Measurements from ENCODE around the gene HIF1A.
"Not testable (repeated sequence)": the region's sequence is repeated elsewhere in the genome, so short reads cannot be mapped to it uniquely, and the experiment has no call there.

HIF1A gene

DNA sequence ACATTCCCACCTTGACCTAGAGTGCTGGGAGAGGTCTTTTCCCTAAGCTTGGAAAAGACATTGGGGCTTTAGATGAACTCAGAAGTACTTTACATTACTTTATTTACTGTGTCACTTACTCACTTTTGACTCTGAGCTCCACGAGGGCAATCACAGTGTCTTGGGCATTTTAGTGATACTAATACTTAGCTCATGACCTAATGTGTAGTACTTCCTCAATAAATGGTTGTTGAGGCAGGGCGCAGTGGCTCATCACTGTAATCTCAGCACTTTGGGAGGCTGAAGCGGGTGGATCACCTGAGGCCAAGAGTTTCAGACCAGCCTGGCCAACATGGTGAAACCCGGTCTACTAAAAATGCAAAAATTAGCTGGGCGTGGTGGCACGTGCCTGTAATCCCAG is 47.1 kb downstream of the HIF1A start:
- no peak overlapping the region for H3K4me3 ChIP-seq (ENCODE audit: low read depth, low read length)
- no peak for DNase-seq (ENCODE audit: low read depth)
- no peak for TF ChIP-seq CTCF (IDR thresholded peaks at IDR 0.05; ENCODE audit: control insufficient read depth, extremely low read depth, insufficient read depth)

DNA sequence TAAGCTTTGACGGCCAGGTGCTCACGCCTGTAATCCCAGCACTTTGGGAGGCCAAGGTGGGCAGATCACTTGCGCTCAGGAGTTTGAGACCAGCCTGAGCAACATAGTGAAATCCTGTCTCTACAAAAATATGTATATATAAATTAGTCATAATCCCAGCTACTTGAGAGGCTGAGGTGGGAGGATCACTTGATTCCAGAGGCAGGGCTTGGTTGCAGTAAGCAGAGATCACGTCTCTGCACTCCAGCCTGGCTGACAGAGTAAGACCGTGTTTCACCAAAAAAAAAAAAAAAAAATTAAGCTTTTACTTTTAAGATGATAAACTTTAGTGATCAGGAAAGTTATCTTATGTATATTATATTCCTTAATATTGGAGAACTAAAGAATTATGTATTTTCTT is 48.9 kb downstream of the HIF1A start:
- no peak for TF ChIP-seq CTCF (IDR thresholded peaks at IDR 0.05; ENCODE audit: control insufficient read depth, extremely low read depth, insufficient read depth)
- H3K4me3 ChIP-seq (ENCODE audit: low read depth, low read length): no peak overlapping the region
- no peak for DNase-seq (ENCODE audit: low read depth)

DNA sequence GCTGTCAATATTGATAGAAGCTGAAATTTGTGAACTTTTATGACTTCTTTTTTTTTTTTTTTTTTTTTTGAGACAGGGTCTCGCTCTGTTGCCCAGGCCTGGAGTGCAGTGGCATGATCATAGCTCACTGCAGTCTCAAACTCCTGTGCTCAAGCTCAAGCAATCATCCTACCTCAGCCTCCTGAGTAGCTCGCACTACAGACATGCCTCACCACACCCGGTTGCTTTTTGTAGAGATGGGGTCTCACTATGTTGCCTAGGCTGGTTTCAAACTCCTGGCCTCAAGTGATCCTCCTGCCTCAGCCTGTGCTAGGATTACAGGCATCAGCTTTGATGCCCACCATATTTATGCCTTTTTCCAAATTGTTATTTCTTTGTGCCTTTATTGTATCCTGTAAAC is 51.0 kb downstream of the HIF1A start:
- not testable (repeated sequence) for H3K4me3 ChIP-seq (ENCODE audit: low read depth, low read length); DNase-seq (ENCODE audit: low read depth)

DNA sequence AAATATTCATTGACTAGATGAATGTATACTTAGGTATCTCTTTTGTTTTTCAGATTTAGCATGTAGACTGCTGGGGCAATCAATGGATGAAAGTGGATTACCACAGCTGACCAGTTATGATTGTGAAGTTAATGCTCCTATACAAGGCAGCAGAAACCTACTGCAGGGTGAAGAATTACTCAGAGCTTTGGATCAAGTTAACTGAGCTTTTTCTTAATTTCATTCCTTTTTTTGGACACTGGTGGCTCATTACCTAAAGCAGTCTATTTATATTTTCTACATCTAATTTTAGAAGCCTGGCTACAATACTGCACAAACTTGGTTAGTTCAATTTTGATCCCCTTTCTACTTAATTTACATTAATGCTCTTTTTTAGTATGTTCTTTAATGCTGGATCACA is 51.6 kb downstream of the HIF1A start:
- no peak for DNase-seq (ENCODE audit: low read depth)
- TF ChIP-seq CTCF (IDR thresholded peaks at IDR 0.05; ENCODE audit: control insufficient read depth, extremely low read depth, insufficient read depth): no peak
- H3K4me3 ChIP-seq (ENCODE audit: low read depth, low read length): no peak overlapping the region

GRCh38 chr14:61747342-61747741 is 52.0 kb downstream of the HIF1A start:
- no peak for TF ChIP-seq CTCF (IDR thresholded peaks at IDR 0.05; ENCODE audit: control insufficient read depth, extremely low read depth, insufficient read depth)
- DNase-seq (ENCODE audit: low read depth): no peak
- H3K4me3 ChIP-seq (ENCODE audit: low read depth, low read length): no peak overlapping the region

DNA sequence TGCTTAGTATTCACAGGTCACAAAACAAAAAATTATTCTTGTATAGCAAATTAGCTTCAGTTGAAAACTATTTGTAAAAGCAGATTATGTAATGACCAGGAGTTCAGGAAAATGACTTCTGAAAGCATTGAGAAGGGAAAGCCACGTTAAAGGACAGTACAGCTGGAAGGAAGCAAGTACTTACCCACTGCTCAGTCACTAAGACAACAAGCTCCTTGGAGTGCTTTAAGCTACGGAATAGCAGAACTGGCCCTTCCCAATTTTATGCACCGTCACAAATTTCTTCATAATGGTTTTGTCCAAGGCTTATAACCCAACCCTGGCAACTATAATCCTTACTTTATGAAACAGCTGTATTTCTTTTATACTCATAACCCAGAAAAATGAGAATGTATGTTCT is 54.0 kb downstream of the HIF1A start:
- no peak for DNase-seq (ENCODE audit: low read depth)
- H3K4me3 ChIP-seq (ENCODE audit: low read depth, low read length): peak overlapping the region; percentile 63
- no peak for TF ChIP-seq CTCF (IDR thresholded peaks at IDR 0.05; ENCODE audit: control insufficient read depth, extremely low read depth, insufficient read depth)

- peak; percentile 6 for DNase-seq (ENCODE audit: low read depth)
- no peak for TF ChIP-seq CTCF (IDR thresholded peaks at IDR 0.05; ENCODE audit: control insufficient read depth, extremely low read depth, insufficient read depth)
- H3K4me3 ChIP-seq (ENCODE audit: low read depth, low read length): peak overlapping the region; percentile 63
These were observed 54.6 kb downstream of the HIF1A start for GRCh38 chr14:61749867-61750266.
